Stimulated activated CD8-positive, alpha-beta memory T cell treated with anti-CD3 and anti-CD28 coated beads, Interleukin-7, amount 100 ng/mL, for 48 hours (primary cell): Measurements from ENCODE around the gene SH3GL1.
"Not testable (repeated sequence)": the region's sequence is repeated elsewhere in the genome, so short reads cannot be mapped to it uniquely, and the experiment has no call there.

Source experiments
- DNase-seq, 2 donors: peaks; one replicate each; pipeline ENCODE4 v3.0.0-alpha.2; 2020; ENCODE audit warnings: low read depth in 1 of 2; ENCODE audit errors: extremely low read depth in 1 of 2

The SH3GL1 gene

DNA sequence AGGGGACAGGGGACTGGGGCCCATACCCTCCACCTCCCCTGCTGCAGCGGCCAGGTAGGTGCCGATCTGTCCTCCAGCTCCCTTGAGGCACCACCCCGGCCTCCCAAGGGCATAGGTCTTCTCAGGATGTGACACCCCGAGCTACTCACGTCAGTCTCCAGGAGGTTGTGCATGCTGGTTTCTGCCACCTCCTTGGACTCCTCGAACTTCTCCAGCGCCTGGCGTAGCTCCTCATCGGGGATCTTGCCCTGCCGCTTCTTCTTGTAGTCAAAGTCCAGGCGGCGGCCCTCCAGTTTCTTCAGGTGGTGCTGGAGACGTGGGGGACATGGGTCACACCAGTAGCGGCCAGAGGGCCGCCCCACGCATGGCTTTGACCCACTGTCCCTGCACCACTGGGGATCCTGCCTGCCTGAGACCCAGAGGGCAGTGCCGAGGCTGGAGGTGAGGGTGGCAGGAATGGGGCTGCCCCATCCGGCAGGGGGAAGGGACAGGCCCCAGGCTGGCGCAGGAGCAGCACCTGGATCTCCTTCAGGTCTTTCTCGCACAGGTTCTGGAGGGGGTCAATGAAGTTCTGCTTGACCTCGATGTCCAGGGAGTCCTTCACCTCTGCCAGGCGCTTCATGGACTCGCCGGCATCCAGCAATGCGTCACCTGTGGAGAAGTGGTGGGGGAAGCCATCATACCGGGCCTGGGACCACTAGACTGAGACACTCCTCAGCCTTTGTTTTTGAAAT lies 36.6 kb downstream of the SH3GL1 start:
- DNase-seq, result no peak

DNA sequence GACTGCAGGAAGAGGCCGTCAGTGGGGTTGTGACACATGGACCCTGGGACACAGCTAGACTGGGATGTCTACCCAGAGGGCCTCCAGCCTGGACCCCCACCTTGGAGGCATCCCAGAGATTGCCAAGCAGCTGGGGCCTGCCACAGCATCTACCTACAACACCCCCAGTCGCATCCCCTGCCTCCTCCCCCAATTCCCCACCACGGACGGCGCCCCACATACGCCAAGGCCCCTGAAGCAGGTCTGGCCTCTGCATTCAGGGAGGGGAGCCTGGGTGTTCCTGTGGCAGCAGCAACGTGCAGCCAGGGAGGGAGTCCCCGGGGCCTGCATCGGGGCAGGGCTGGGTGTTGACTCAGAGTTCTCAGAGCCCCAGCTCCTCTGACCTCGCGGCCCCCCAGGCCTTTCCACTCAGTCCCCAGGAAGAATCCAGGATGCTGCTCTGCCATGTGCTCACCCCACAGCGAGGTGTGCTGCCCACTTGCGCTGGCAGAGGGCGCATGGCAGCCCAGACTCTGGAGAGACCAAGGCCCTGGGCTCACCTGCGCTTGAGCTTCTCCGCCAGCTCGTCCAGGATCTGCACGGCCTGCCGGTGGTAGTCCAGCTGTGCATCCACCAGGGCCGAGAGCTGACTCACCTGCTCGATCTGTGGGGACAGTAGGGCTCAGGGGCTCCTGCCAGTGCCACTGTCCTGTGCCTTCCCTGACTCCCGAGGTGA lies 37.4 kb downstream of the SH3GL1 start:
- no peak for DNase-seq

DNA sequence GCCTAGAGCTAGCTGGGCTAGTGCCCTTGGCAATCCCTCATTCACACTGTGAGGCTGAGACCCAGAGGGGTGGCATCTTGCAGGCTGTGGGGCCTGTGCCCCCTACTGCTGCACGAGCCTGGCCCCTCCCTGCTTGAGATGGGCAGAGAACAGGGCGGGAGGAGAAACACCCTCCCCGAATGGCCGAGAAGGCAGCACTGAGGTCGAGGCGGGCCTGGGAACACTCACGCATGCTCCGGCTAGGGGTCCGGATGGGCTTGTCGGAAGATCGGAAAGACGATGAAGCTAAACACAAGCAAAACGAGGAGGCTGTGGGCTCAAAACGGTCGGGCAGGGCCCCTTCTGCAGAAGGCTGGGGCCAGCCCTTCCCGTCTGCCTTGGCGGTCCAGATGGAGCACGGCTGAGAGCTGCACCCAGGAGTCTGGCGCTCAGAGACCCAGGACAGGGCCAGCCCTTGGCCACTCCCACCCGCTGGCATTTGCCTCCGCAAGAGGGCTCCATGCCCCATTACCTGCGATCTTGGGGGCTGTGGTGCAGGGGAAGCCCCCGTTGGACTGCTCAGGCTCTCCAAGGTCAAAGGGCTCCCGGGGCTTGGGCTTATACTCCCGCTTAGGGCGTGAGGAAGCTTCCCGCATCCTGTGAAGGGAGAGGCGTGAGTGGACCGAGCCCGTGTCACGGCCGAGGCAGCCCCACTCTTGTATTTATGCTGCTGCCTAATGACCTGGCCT lies 38.1 kb downstream of the SH3GL1 start:
- DNase-seq, result no peak

DNA sequence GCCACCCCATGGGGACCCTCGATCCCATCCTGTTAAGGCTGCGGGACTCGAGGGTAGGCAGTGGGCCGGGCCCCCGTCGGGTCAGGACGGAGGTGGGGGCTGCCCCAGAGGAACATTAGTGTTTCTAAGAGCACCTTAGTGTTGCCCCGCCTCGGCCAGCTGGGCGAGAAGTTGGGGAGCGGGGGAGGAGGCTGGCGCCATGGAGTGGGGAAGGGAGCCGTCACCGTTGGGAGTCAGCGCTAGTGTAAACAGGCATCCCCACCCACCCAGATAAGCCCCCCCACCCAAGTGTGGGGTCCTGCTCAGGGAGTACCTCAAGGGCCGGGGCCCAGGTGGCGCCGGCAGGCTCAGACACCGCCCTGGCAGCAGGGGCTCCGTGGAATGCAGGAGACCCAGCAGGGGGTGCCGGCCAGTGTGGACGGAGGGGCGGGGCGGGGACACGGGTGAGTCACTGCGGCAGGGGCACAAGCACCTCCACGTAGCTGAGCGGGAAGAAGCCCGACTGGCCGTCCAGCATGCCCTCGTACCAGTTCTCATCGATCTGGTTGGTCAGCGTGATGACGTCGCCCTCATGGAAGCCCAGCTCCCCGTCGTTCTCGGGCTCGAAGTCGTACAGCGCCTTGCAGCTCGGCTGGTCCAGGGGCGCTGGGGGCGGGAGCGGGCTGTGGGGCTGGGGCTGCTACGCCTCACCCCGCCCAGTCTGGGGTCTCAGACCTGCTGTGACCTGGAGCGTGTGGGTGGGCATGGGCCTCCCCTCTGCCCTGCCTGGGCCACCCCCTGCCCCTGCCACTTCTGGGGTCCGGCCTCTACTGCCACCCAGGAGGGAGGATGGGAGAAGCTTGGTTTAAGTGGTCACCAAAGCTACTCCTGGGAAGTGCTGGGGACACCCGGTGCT lies 38.9 kb downstream of the SH3GL1 start:
- no peak for DNase-seq

DNA sequence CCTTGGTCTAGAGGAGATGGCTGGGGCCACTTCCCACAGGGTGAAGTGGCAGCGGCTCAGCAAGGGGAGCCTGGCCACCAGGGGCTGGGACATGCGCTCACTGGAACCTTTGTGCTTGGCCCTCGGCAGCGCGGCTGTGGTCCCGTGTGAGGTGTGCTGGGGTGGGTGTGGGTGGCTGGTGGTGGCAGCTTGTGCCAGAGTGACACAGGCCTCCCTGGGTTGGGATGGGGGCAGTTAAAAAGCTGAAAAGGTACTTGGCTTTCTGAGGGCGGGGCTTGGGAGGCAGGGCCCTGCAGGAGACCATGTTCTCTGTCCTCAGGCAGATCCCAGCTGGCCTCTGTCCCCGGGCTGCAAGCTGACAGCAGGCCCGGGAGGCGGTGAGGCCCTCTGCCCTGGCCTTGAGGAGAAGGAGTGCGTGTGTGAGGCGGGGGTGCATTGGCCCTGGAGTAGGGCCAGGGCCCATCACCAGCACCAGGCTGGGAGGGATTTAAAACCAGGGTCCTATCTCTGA lies 39.7 kb downstream of the SH3GL1 start:
- DNase-seq, result no peak

- DNase-seq, result no peak
Measured at GRCh38 chr19:4360081-4360569, 40.2 kb downstream of the SH3GL1 start.

DNA sequence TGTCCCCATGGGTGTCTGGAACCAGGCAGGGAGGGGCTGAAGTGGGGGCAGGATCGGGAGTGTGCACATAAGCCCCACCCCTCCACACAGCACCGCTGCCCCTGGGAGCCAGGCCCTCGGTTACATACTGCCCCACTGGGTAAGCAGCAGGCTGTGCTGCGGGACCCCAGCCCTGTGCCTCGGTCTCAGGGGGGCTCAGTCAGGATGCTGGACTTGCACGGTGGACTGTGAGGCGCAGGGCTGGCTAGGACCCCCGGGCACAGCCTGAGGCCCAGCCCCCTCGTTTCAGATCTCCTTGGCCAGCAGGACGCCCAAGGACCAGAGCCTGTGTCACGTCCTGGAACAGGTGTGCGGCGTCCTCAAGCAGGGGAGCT lies 40.7 kb downstream of the SH3GL1 start:
- DNase-seq, result no peak

- no peak for DNase-seq
Measured at GRCh38 chr19:4358709-4359626, 41.4 kb downstream of the SH3GL1 start.

- DNase-seq, result no peak
Measured at GRCh38 chr19:4357921-4358326, 42.4 kb downstream of the SH3GL1 start.

DNA sequence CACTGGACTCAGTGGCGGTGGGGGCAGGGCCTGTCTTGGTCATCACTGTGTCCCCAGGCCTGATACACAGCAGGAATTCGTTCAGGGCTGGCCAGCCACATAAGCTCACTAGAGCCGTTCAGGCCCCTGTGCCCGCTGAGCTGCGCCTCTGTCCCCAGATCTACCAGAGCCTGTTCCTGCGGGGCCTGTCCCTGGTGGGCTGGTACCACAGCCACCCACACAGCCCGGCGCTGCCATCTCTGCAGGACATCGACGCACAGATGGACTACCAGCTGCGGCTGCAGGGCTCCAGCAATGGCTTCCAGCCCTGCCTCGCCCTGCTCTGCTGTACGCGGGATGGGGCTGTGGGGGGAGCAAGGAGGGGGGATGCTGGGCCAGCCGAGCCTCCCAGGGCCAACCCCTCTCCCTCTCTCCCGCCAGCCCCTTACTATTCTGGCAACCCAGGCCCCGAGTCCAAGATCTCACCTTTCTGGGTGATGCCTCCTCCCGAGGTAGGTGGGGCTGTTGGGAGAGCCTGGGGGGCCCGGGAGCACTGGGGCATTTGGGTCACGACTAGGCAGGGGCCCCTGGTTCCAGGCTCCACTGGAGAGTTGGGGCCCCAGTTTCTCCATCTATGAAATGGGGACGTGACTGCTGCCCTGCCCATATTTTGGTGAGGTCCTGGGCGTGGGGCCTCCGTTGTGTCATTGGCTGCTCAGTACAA lies 43.1 kb downstream of the SH3GL1 start:
- no peak for DNase-seq

GRCh38 chr19:4354897-4355296 lies 45.5 kb downstream of the SH3GL1 start:
- no peak for DNase-seq

GRCh38 chr19:4354282-4354681 lies 46.1 kb downstream of the SH3GL1 start:
- DNase-seq, result no peak

- DNase-seq, result no peak
Measured at GRCh38 chr19:4352701-4353121, 47.6 kb downstream of the SH3GL1 start.

- no peak for DNase-seq
Measured at GRCh38 chr19:4350726-4351125, 49.6 kb downstream of the SH3GL1 start.

GRCh38 chr19:4350111-4350510 lies 50.2 kb downstream of the SH3GL1 start:
- DNase-seq, result no peak

- not testable (repeated sequence) for DNase-seq
Measured at GRCh38 chr19:4349225-4349624, 51.1 kb downstream of the SH3GL1 start.

DNA sequence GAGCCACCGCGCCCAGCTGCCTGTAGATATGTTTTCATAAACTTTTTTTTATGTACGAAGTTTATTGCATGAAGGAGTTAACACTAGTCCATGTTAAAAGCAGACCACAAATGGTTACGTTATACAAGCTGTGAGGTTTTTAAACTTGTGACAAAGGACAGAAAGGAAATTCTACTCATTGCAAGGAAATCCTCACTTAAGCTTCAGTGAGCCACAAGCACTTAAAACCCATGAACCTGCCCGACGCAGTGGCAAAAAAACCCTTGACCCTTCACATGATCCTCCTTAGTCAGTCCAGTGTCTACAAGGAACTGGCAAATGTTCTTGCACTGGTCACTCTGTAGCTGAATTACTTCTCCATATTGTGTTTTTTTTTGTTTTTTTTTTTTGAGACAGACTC lies 52.8 kb downstream of the SH3GL1 start:
- no peak for DNase-seq

- no peak for DNase-seq
Measured at GRCh38 chr19:4346020-4346383, 54.3 kb downstream of the SH3GL1 start.
